MG63 (cell line): ENCODE measurements around the gene USP13. TPM values are rescaled to one million over a fixed set of nuclear protein-coding genes. Genes with fewer than 3 reads are reported as not detected.
"Not testable (repeated sequence)": the region's sequence is repeated elsewhere in the genome, so short reads cannot be mapped to it uniquely, and the experiment has no call there.

Experiments used
- DNase-seq: peaks from one replicate; pipeline ENCODE4 v3.0.0-alpha.2; 2020
- H3K27me3 ChIP-seq: fragments of 250-450 bp; sonication (Bioruptor Pico); 2 replicates; pipeline ENCODE4 v1.5.1; 2020; ENCODE audit warnings: mild to moderate bottlenecking, moderate library complexity
- H3K36me3 ChIP-seq: fragments of 250-450 bp; sonication (Bioruptor Pico); 2 replicates; pipeline ENCODE4 v1.5.1; 2020; ENCODE audit warnings: mild to moderate bottlenecking, moderate library complexity
- H3K4me3 ChIP-seq: fragments of 250-450 bp; sonication (Bioruptor Pico); 2 replicates; pipeline ENCODE4 v1.5.1; 2020; ENCODE audit warnings: mild to moderate bottlenecking, moderate library complexity
- H3K9me3 ChIP-seq: fragments of 250-450 bp; sonication (Bioruptor Pico); 2 replicates; pipeline ENCODE4 v1.5.1; 2020; ENCODE audit warnings: mild to moderate bottlenecking, moderate library complexity
- total RNA-seq: library from RNA; depleted of rRNA; stranded (reverse); fragments of >200 nt; shearing (Covaris generic); gene quantifications from 2 replicates; pipeline ENCODE4 v1.2.3, GENCODE V29; 2014; ENCODE audit warnings: low replicate concordance

USP13 gene
- total RNA-seq, 1 experiment from 2014 or later: 21.0 TPM

- not testable (repeated sequence) for H3K27me3 ChIP-seq, H3K36me3 ChIP-seq, H3K9me3 ChIP-seq, DNase-seq, H3K4me3 ChIP-seq
Observed at GRCh38 chr3:179643837-179644236, 9.0 kb upstream of the USP13 start.

- Histone ChIP-seq H3K27me3 (no peaks in the 10 kb centered on the region), H3K9me3 (no peaks in the 10 kb centered on the region), H3K36me3 (no peaks in the 10 kb centered on the region), H3K4me3 (no peak overlapping the region)
- no peak for DNase-seq
Observed at GRCh38 chr3:179646177-179646576, 6.7 kb upstream of the USP13 start.

GRCh38 chr3:179651687-179652446 lies 973 bp upstream of the USP13 start:
- DNase-seq: no peak
- peak overlapping the region; percentile 94 for H3K4me3 ChIP-seq
- H3K9me3 ChIP-seq: no peaks in the 10 kb centered on the region
- no peaks in the 10 kb centered on the region for H3K27me3 ChIP-seq
- H3K36me3 ChIP-seq: peaks cover 7% of the 10 kb centered on the region; the same call in 1 of the 2 replicates

- Histone ChIP-seq H3K9me3 (no peaks in the 10 kb centered on the region), H3K36me3 (peaks cover 7% of the 10 kb centered on the region; the same call in 1 of the 2 replicates), H3K4me3 (peak overlapping the region; percentile 94), H3K27me3 (no peaks in the 10 kb centered on the region)
- DNase-seq: peak; percentile 79
Observed at GRCh38 chr3:179653096-179653797, 407 bp downstream of the USP13 start.

GRCh38 chr3:179655236-179655635 lies 2.4 kb downstream of the USP13 start:
- Histone ChIP-seq H3K27me3 (no peaks in the 10 kb centered on the region), H3K4me3 (peak overlapping the region; percentile 94), H3K9me3 (no peaks in the 10 kb centered on the region), H3K36me3 (peaks cover 7% of the 10 kb centered on the region; the same call in 1 of the 2 replicates)
- DNase-seq: no peak

- Histone ChIP-seq H3K27me3 (no peaks in the 10 kb centered on the region), H3K4me3 (no peak overlapping the region), H3K9me3 (no peaks in the 10 kb centered on the region; the same call in 1 of the 2 replicates), H3K36me3 (peaks cover 7% of the 10 kb centered on the region; the same call in 1 of the 2 replicates)
- no peak for DNase-seq
Observed at GRCh38 chr3:179658606-179659005, 5.8 kb downstream of the USP13 start.

GRCh38 chr3:179660872-179661271 lies 8.0 kb downstream of the USP13 start:
- no peaks in the 10 kb centered on the region; the same call in 1 of the 2 replicates for H3K9me3 ChIP-seq
- H3K27me3 ChIP-seq: no peaks in the 10 kb centered on the region
- no peak for DNase-seq
- peaks cover 3% of the 10 kb centered on the region; the same call in 1 of the 2 replicates for H3K36me3 ChIP-seq
- H3K4me3 ChIP-seq: no peak overlapping the region

GRCh38 chr3:179661777-179662176 lies 8.9 kb downstream of the USP13 start:
- H3K4me3 ChIP-seq: no peak overlapping the region

GRCh38 chr3:179663093-179663492 lies 10.3 kb downstream of the USP13 start:
- Histone ChIP-seq H3K9me3 (no peaks in the 10 kb centered on the region; the same call in 1 of the 2 replicates), H3K36me3 (no peaks in the 10 kb centered on the region), H3K4me3 (no peak overlapping the region), H3K27me3 (no peaks in the 10 kb centered on the region)
- no peak for DNase-seq

More at GRCh38 chr3:179661777-179662176, 8.9 kb downstream of the USP13 start:
- Histone ChIP-seq H3K9me3 (no peaks in the 10 kb centered on the region; the same call in 1 of the 2 replicates), H3K27me3 (no peaks in the 10 kb centered on the region), H3K36me3 (no peaks in the 10 kb centered on the region)
- no peak for DNase-seq

GRCh38 chr3:179666030-179666429 lies 13.2 kb downstream of the USP13 start:
- no peak for DNase-seq
- no peaks in the 10 kb centered on the region for H3K27me3 ChIP-seq
- no peaks in the 10 kb centered on the region for H3K36me3 ChIP-seq
- H3K4me3 ChIP-seq: no peak overlapping the region
- H3K9me3 ChIP-seq: no peaks in the 10 kb centered on the region; the same call in 1 of the 2 replicates

- Histone ChIP-seq H3K27me3 (no peaks in the 10 kb centered on the region), H3K9me3 (no peaks in the 10 kb centered on the region; the same call in 1 of the 2 replicates), H3K36me3 (no peaks in the 10 kb centered on the region; the same call in 1 of the 2 replicates), H3K4me3 (no peak overlapping the region)
- DNase-seq: peak; percentile 45
Observed at GRCh38 chr3:179666436-179667035, 13.7 kb downstream of the USP13 start.

GRCh38 chr3:179668429-179668828 lies 15.6 kb downstream of the USP13 start:
- no peak for DNase-seq
- Histone ChIP-seq H3K36me3 (no peaks in the 10 kb centered on the region; the same call in none of the 2 replicates), H3K9me3 (no peaks in the 10 kb centered on the region; the same call in 1 of the 2 replicates), H3K4me3 (no peak overlapping the region), H3K27me3 (no peaks in the 10 kb centered on the region)

GRCh38 chr3:179670311-179670710 lies 17.5 kb downstream of the USP13 start:
- DNase-seq: no peak
- no peaks in the 10 kb centered on the region for H3K27me3 ChIP-seq
- no peak overlapping the region for H3K4me3 ChIP-seq
- no peaks in the 10 kb centered on the region for H3K9me3 ChIP-seq
- no peaks in the 10 kb centered on the region; the same call in none of the 2 replicates for H3K36me3 ChIP-seq

GRCh38 chr3:179671309-179671708 lies 18.5 kb downstream of the USP13 start:
- Histone ChIP-seq H3K4me3 (no peak overlapping the region), H3K9me3 (no peaks in the 10 kb centered on the region), H3K36me3 (no peaks in the 10 kb centered on the region; the same call in none of the 2 replicates), H3K27me3 (no peaks in the 10 kb centered on the region)
- no peak for DNase-seq

- H3K9me3 ChIP-seq: no peaks in the 10 kb centered on the region
- H3K4me3 ChIP-seq: no peak overlapping the region
- H3K27me3 ChIP-seq: no peaks in the 10 kb centered on the region
- peak; percentile 20 for DNase-seq
- no peaks in the 10 kb centered on the region; the same call in none of the 2 replicates for H3K36me3 ChIP-seq
Observed at GRCh38 chr3:179671747-179672242, 19.0 kb downstream of the USP13 start.

GRCh38 chr3:179672918-179673317 lies 20.1 kb downstream of the USP13 start:
- Histone ChIP-seq H3K4me3 (no peak overlapping the region), H3K9me3 (no peaks in the 10 kb centered on the region), H3K27me3 (no peaks in the 10 kb centered on the region), H3K36me3 (no peaks in the 10 kb centered on the region; the same call in none of the 2 replicates)
- DNase-seq: no peak

- H3K36me3 ChIP-seq: no peaks in the 10 kb centered on the region; the same call in none of the 2 replicates
- no peaks in the 10 kb centered on the region for H3K27me3 ChIP-seq
- no peaks in the 10 kb centered on the region for H3K9me3 ChIP-seq
- H3K4me3 ChIP-seq: no peak overlapping the region
- no peak for DNase-seq
Observed at GRCh38 chr3:179673523-179673922, 20.7 kb downstream of the USP13 start.
